Cerebellar nuclear complex (tissue), 1 donor: Measurements from ENCODE around the gene MCAM.

Experiments used
- DNase-seq, 2 experiments: peaks; one replicate each; lab custom pipeline; 2025; lab: John Stamatoyannopoulos, UW

The MCAM gene, protein sequence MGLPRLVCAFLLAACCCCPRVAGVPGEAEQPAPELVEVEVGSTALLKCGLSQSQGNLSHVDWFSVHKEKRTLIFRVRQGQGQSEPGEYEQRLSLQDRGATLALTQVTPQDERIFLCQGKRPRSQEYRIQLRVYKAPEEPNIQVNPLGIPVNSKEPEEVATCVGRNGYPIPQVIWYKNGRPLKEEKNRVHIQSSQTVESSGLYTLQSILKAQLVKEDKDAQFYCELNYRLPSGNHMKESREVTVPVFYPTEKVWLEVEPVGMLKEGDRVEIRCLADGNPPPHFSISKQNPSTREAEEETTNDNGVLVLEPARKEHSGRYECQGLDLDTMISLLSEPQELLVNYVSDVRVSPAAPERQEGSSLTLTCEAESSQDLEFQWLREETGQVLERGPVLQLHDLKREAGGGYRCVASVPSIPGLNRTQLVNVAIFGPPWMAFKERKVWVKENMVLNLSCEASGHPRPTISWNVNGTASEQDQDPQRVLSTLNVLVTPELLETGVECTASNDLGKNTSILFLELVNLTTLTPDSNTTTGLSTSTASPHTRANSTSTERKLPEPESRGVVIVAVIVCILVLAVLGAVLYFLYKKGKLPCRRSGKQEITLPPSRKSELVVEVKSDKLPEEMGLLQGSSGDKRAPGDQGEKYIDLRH

DNA sequence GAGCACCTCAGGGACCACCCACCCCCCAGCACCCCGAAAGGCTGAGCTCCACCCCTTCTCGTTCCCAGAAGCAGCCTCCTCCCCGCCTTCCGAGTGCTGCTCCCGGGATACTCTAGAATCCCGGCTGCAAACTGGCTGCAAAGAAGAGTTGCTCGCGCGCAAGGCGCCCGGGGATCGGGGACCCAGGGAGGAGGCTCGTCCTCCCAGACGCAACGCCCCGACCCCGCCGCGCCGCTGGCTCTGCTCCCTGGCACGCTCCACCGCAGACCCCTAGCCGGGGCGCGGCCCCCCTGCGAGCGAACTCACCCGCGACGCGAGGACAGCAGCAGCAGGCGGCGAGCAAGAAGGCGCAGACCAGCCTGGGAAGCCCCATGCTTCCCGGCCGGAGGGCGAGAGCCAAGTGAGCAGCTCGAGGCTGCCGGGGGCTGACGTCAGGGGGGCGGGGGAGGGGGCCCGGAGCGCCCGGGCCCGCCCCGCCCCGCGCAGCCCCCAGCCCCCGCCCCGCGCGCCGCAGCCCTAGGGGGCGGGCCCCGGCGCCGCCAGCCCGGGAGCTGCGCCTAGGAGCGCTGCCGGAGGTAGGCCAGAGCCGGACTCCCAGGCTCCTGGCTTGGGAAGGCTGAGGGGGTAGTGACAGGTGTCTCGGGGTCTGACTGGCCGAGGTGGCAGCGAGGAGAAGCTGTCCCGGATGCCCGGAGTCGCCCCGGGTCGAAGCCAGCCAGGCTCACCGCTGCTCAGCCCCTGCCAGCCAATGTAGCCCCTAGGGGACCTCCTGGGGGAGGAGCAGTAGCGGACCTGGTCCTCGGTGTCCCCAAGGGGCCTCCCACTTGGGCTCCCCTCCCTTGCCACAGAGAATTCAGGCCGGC lies at the start of gene MCAM:
Gene MCAM, minus strand, starts transcription at position 402 of the 863 bp plus-strand sequence. Its CDS starts 29 bp downstream, at position 373.
- no peak for DNase-seq

DNA sequence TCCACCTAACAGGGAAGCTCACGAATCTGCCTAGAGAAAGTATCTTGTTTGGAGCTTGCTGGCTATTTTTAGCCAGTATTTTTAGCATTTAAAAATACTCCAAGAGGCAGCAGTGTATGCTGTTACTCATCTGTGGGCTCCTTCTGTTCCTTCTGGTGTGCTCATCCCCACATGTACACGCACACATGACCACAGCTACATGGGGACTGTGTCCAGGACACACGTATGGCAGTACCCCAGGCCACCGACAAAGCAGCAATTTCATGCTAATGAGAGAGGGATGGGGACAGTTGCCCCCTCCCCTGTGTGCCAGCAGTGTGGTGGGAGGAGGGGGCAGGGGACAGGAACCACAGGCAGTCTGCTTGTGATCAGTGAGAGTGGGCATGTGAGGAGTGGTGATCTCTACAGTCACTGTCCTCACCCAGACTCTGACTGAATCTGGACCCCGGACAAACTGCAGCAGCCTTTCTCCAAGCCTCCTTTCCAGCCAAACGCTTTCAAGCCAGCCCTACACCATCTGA lies 48.2 kb upstream of the MCAM start:
- DNase-seq: no peak

- DNase-seq: no peak
Measured at GRCh38 chr11:119363851-119364590, 47.1 kb upstream of the MCAM start.

- DNase-seq: no peak
Measured at GRCh38 chr11:119363081-119363850, 46.3 kb upstream of the MCAM start.

GRCh38 chr11:119362741-119363080 lies 45.8 kb upstream of the MCAM start:
- peak in 1 of 2 experiments; percentile 59 for DNase-seq

DNA sequence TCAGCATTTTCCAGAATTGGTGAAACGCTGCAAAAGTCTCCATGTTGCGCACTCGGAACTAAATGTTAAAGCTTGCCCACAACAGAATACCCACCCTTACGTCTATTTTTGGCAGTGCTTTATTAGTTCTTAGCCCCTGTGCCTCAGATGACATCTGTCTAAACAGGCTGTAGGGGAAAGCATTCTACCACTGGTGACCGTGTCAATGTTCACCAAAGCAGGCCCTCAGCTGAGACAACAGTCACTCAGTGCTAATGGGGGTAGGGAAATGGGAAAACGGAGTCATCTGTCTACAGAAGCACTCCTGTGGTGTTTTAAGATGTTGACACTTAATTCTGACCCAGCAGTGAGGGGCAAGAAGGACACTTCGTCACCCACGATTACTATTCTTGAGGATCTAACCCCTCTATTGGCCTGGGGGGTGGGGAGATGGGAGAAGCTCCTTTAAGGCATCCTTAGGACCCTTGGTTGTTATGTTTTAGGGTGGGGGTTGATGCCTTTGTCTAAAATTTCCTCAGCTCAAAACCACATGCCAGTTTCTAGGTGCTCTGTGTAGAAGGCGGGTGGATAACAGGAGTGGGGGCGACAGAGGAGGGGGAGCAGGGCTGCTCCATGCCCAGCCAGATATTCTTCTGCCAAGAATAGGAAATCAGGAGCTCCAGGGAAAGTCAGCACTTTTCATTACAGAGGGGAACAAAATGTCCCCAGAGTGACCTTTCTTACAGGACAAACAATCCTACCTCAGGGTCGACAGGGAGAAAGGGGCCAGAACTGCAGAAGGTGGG lies 45.2 kb upstream of the MCAM start:
- no peak for DNase-seq

DNA sequence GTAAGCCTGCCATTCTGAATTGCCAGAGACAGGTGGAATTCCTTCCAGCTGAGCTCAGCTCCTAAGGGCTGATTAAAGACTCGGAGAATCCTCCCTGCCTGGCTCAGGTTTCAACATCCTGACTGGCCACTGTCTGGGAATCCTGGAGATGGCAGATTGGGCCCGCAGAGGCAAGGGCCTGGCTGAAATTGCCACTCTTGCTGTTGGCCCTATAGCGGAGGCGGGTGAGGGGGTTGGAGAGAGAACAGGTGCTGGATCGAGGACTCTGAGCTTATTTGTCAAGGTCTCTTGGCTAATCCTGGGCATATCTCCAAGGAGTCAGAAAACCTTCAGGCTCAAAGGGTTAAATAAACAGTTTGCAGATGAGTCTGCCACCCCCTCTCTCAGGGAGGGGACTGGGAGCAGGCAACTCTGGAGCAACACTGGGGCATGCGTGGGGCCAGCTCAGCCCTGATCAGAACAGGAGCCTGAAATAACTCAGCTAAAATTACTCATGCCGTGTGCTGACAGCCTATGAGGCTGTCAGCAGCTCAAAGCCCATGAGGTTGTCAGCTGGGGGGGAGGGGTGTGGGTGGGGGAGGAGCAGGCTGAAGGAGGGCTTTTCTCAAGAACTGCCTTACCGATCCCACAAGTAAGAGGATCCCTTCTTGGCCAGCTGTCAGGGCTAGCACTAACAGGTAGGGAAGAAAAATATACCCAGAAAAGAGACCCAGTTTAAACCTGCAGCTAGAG lies 44.3 kb upstream of the MCAM start:
- no peak for DNase-seq

GRCh38 chr11:119359365-119360214 lies 42.7 kb upstream of the MCAM start:
- DNase-seq: no peak

- DNase-seq: no peak
Measured at GRCh38 chr11:119357074-119357473, 40.1 kb upstream of the MCAM start.

GRCh38 chr11:119356349-119357031 lies 39.6 kb upstream of the MCAM start:
- DNase-seq: peak in 1 of 2 experiments; percentile 17

DNA sequence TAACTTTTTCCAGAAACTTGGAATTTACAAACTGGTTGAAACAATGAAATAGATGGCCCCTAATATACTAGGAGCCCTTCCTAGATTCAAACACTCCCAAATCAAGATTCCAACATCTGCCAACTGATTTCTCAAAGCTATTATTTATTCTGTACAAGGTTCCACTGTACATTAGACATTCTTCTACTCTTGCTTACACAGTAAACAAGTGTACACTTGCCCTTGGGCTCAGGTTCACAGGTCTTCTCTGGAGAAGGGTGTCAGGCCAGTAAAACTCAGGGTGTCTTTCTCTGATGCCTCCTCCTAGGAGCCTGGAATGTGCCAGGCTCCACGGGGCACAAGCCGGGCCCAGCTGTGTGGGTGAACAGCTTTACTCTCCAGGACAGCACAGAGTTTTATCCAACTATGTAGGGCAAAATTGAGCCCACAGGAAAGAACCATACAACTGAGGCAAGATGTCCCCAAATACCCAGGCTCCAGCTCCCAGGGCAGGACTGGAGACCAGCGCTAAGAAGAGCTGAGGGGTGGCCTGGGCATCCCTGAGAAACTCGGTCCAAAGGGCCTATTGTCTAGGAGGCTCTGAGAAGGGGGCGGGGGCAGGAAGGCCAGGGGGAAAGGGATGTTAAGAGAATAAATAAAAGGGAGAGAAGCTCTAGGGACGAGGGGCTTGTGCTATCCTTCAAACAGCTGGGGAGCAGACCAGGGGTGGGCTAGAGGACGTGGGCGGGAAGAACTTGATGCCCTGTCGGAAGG lies 38.3 kb upstream of the MCAM start:
- DNase-seq: no peak

DNA sequence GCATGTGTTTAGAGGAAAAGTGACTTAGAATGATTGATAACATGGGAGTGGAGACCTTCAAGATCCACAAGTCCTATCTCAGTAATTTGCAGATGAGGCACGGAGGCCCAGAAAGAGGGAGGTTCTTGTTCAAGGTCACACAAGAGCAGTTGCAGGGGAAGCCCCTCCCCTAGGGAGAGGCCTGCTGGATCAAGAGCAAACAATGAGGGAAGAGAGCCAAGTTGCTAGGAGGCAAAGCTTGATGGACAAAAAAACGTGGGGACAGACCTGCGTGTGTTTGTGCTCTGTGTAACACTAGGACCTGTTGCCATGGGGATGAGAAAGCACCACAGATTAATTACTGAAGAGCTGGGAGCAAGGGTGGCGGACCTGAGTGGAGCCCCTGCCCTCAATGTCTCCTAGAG lies 35.9 kb upstream of the MCAM start:
- no peak for DNase-seq

DNA sequence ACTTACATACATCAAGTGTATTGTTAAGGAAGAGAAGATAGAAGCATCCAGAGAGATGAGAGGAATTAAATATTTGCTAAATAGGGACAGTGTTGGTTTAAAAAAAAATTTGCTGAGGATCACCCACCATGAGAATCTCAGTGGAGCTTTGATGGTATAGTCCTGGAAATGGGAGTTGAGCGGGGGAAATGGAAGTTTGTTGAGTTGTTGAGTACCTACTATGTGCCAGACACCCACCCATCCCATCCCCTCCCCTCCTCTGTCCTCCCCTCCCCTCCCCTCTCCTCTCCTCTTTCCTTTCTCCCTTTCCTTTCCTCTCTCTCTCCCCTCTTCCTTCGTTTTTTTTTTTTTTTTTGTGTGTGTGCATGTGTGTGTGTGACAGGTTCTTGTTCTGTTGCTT lies 34.3 kb upstream of the MCAM start:
- DNase-seq: no peak

DNA sequence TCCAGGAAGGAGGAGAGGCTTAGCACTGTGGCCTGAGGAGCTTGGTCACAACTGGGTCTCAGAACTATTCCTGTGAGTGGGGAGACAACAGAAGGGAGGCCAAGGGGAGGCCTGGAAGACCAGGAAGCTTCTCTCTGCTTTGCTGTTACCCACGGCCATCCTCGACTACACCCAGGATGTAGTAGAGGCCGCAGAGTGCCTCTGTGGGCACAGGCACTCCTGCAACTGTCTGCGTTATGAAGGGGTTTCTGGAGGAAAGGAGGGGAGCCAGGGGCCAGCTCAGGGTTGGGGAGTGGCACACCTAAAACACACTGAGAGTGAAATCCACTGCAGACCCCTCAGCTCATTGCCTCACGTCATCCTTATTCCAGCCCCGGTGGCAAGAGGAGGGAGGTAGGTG lies 33.4 kb upstream of the MCAM start:
- no peak for DNase-seq

- no peak for DNase-seq
Measured at GRCh38 chr11:119347940-119348605, 31.1 kb upstream of the MCAM start.

DNA sequence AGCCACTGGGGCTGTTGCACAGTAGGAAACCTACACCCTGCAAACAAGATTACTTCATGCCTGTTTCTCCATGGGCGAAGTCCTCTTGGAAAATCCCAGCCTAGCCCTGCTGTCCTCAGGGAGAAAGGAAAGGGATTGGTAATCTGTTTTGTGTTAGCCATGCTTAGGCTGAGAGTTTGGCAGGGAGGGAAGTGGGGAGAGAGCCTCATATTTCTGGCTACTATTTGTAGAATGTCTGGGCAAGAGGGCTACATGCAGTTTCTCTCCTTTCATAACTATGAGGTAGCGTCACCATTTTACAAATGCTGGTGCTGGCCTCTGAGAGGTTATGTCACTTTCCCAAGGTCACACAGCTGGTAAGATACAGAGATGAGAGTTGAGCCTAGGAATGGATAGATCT lies 30.3 kb upstream of the MCAM start:
- DNase-seq: no peak

DNA sequence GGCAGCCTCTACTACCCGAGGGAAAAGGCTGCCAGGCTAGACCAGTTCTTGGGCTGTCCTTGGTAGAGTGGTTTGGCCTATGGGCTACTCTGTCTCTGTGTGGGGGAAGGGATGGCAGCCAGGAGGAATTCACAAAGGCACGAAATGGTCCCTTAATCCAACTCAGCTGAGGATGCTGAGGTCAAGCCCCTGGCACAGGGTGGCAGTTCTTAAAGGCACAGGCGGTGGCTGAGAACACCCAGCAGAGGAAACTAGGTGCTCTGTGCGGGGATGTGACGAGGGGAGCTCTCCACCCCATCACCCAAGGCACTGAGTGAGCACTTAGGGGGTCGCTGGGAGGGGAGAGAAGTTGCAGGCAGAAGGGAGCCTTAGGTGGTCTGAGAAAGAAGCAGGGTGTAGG lies 29.7 kb upstream of the MCAM start, which contains the start of gene MFRP:
Gene MFRP, minus strand, starts transcription at position 101 of the 400 bp plus-strand sequence. CDS start 192 bp downstream, outside the sequence.
- no peak for DNase-seq
